Tibial artery (tissue), 4 donors: Measurements from ENCODE around the gene C1orf35.

ENCODE experiments used
- DNase-seq, 2 donors: peaks; one replicate each; pipeline ENCODE4 v3.0.0-alpha.2; 2019
- H3K27ac ChIP-seq, 2 donors: fragments of 200-600 bp; sonication (generic) in 1 of 2; 1 replicate in 1 of 2; 2 replicates in 1 of 2; pipeline ENCODE4 v1.5.1; 2018 to 2019; ENCODE audit warnings: mild to moderate bottlenecking in 1 of 2
- H3K27me3 ChIP-seq, 2 donors: fragments of 200-600 bp; sonication (generic) in 1 of 2; one replicate each; pipeline versions ENCODE4 v1.5.1 to v1.6.0; 2016 to 2019
- H3K36me3 ChIP-seq, 3 donors: fragments of 200-600 bp; sonication (generic) in 2 of 3; one replicate each; pipeline ENCODE4 v1.5.1; 2016 to 2019; ENCODE audit warnings: mild to moderate bottlenecking in 2 of 3
- H3K4me1 ChIP-seq, 4 donors: fragments of 200-600 bp; sonication (generic) in 2 of 4; 1 replicate in 3 of 4; 2 replicates in 1 of 4; pipeline ENCODE4 v1.5.1; 2016 to 2019
- H3K4me3 ChIP-seq, 2 donors: fragments of 200-600 bp; sonication (generic) in 1 of 2; 1 replicate in 1 of 2; 2 replicates in 1 of 2; pipeline ENCODE4 v1.5.1; 2018 to 2019; ENCODE audit warnings: mild to moderate bottlenecking in 2 of 2
- H3K9me3 ChIP-seq, 3 donors: fragments of 200-600 bp; sonication (generic) in 1 of 3; one replicate each; pipeline ENCODE4 v1.5.1; 2016 to 2019
- CTCF ChIP-seq, 2 experiments: fragments of 200-600 bp in 1 of 2; fragments of 450-650 bp in 1 of 2; IDR thresholded peaks; one replicate each; pipeline ENCODE4 v1.5.1; 2017 to 2019; ENCODE audit warnings: antibody characterized with exemption in 2 of 2, mild to moderate bottlenecking in 1 of 2, moderate library complexity in 1 of 2
- intact Hi-C: fragments of 100-400 bp; cut with DNase I; formaldehyde crosslinking; loops from one replicate; pipeline ENCODE4 v1.15.0; 2023; ENCODE audit warnings: low total_unique reads

The C1orf35 gene

GRCh38 chr1:228075801-228076271, 27.3 kb downstream of the C1orf35 start:
- no peak for TF ChIP-seq CTCF (IDR thresholded peaks at IDR 0.05)
- peak; percentile 13 to 39 for DNase-seq
- Histone ChIP-seq H3K27me3 (peaks cover 0 to 6% of the 10 kb centered on the region in 2 donors), H3K36me3 (peaks cover 0 to 3% (median 0%) of the 10 kb centered on the region in 3 donors), H3K4me3 (no peak overlapping the region), H3K9me3 (no peaks in the 10 kb centered on the region), H3K27ac (no peak overlapping the region), H3K4me1 (peaks cover 0 to 12% (median 1%) of the 10 kb centered on the region in 4 donors)
- intact Hi-C loops, result no loop called here

GRCh38 chr1:228074954-228075730, 28.0 kb downstream of the C1orf35 start:
- Histone ChIP-seq H3K4me3 (no peak overlapping the region), H3K36me3 (peaks cover 0 to 3% (median 0%) of the 10 kb centered on the region in 3 donors), H3K4me1 (peaks cover 0 to 5% (median 0%) of the 10 kb centered on the region in 4 donors), H3K27ac (no peak overlapping the region), H3K27me3 (peaks cover 0 to 11% of the 10 kb centered on the region in 2 donors), H3K9me3 (no peaks in the 10 kb centered on the region)
- DNase-seq, result peak; percentile 16 to 59
- no peak for TF ChIP-seq CTCF (IDR thresholded peaks at IDR 0.05)
- intact Hi-C loops, result no loop called here

GRCh38 chr1:228073857-228074545, 29.1 kb downstream of the C1orf35 start:
- no peak for TF ChIP-seq CTCF (IDR thresholded peaks at IDR 0.05)
- H3K9me3 ChIP-seq, result no peaks in the 10 kb centered on the region
- no peak overlapping the region for H3K4me3 ChIP-seq
- no peak overlapping the region for H3K27ac ChIP-seq
- no peak for DNase-seq
- peaks cover 0 to 4% (median 0%) of the 10 kb centered on the region in 4 donors for H3K4me1 ChIP-seq
- intact Hi-C loops, result no loop called here
- H3K27me3 ChIP-seq, result peaks cover 0 to 18% of the 10 kb centered on the region in 2 donors
- no peaks in the 10 kb centered on the region for H3K36me3 ChIP-seq

GRCh38 chr1:228073061-228073856, 29.9 kb downstream of the C1orf35 start:
- Histone ChIP-seq H3K27me3 (peaks cover 0 to 25% of the 10 kb centered on the region in 2 donors), H3K4me3 (no peak overlapping the region), H3K27ac (no peak overlapping the region), H3K36me3 (no peaks in the 10 kb centered on the region), H3K4me1 (peaks cover 0 to 4% (median 0%) of the 10 kb centered on the region in 4 donors), H3K9me3 (no peaks in the 10 kb centered on the region)
- TF ChIP-seq CTCF (IDR thresholded peaks at IDR 0.05), result no peak
- intact Hi-C loops, result no loop called here
- no peak for DNase-seq

- intact Hi-C loops, result no loop called here
- Histone ChIP-seq H3K9me3 (no peaks in the 10 kb centered on the region), H3K27me3 (peaks cover 0 to 31% of the 10 kb centered on the region in 2 donors), H3K36me3 (no peaks in the 10 kb centered on the region), H3K4me3 (no peak overlapping the region), H3K27ac (no peak overlapping the region), H3K4me1 (peaks cover 0 to 4% (median 0%) of the 10 kb centered on the region in 4 donors)
- DNase-seq, result no peak
- TF ChIP-seq CTCF (IDR thresholded peaks at IDR 0.05), result no peak
These were observed 30.5 kb downstream of the C1orf35 start for GRCh38 chr1:228072658-228073043.
